Vagina (tissue), 2 donors: Measurements from ENCODE around the gene HDAC8.

ENCODE experiments used
- POLR2A ChIP-seq, 2 donors: fragments of 450-650 bp; IDR thresholded peaks; one replicate each; pipeline ENCODE4 v1.6.1; 2017; ENCODE audit warnings: antibody characterized with exemption in 2 of 2, mild to moderate bottlenecking in 2 of 2, moderate library complexity in 2 of 2
- POLR2AphosphoS5 ChIP-seq, 2 donors: sonication (generic); formaldehyde crosslinking; IDR thresholded peaks; one replicate each; pipeline ENCODE4 v1.9.0; 2017; ENCODE audit warnings: antibody characterized with exemption in 2 of 2, mild to moderate bottlenecking in 2 of 2, low read depth in 1 of 2; ENCODE audit not compliant: insufficient read depth in 1 of 2
- TF ChIP-seq, protein P1 (sequence below), 3 experiments: fragments of 450-650 bp in 2 of 3; fragments of 200-600 bp in 1 of 3; sonication (generic) in 1 of 3; IDR thresholded peaks; one replicate each; pipeline ENCODE4 v1.5.1; 2017 to 2019; ENCODE audit warnings: antibody characterized with exemption in 3 of 3, mild to moderate bottlenecking in 2 of 3, moderate library complexity in 2 of 3

DNA sequence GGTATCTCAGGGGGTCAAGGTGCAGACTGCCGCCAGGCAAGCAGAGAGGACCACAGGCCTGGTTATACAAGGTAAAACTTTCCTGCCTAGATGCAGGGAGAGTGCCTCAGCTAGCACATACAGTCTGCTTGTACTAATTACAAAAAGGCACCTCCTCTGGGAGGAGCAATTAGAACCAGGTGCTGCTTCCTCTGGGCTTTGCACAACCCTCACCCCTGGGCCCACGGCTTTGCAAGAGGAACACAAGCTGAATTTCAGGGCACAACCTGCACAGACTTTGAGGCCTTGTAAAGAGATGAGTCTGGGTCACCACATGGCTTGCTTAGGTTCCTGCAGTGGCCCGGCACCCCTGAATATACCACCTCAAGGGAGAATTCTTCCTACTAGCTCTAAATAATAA lies 257.8 kb downstream of the HDAC8 start:
- no peak for TF ChIP-seq POLR2A (IDR thresholded peaks at IDR 0.05)
- TF ChIP-seq, protein P1, sequence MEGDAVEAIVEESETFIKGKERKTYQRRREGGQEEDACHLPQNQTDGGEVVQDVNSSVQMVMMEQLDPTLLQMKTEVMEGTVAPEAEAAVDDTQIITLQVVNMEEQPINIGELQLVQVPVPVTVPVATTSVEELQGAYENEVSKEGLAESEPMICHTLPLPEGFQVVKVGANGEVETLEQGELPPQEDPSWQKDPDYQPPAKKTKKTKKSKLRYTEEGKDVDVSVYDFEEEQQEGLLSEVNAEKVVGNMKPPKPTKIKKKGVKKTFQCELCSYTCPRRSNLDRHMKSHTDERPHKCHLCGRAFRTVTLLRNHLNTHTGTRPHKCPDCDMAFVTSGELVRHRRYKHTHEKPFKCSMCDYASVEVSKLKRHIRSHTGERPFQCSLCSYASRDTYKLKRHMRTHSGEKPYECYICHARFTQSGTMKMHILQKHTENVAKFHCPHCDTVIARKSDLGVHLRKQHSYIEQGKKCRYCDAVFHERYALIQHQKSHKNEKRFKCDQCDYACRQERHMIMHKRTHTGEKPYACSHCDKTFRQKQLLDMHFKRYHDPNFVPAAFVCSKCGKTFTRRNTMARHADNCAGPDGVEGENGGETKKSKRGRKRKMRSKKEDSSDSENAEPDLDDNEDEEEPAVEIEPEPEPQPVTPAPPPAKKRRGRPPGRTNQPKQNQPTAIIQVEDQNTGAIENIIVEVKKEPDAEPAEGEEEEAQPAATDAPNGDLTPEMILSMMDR (IDR thresholded peaks at IDR 0.05): no peak
- no peak for TF ChIP-seq POLR2AphosphoS5 (IDR thresholded peaks at IDR 0.05; ENCODE audit: insufficient read depth in 1 of 2, low read depth in 1 of 2)
